Body of pancreas (tissue), 4 donors: ENCODE data around the gene ARFGAP3.

Experiments
- POLR2A ChIP-seq, 3 donors: fragments of 450-650 bp; IDR thresholded peaks; one replicate each; pipeline ENCODE4 v1.6.1; 2016; ENCODE audit warnings: antibody characterized with exemption in 3 of 3, mild to moderate bottlenecking in 2 of 3
- TF ChIP-seq, protein P1 (sequence below), 7 experiments: fragments of 450-650 bp in 4 of 7; fragments of 200-600 bp in 3 of 7; sonication (generic) in 3 of 7; IDR thresholded peaks; one replicate each; pipeline ENCODE4 v1.5.1; 2016 to 2019; ENCODE audit warnings: antibody characterized with exemption in 7 of 7

- TF ChIP-seq, protein P1, sequence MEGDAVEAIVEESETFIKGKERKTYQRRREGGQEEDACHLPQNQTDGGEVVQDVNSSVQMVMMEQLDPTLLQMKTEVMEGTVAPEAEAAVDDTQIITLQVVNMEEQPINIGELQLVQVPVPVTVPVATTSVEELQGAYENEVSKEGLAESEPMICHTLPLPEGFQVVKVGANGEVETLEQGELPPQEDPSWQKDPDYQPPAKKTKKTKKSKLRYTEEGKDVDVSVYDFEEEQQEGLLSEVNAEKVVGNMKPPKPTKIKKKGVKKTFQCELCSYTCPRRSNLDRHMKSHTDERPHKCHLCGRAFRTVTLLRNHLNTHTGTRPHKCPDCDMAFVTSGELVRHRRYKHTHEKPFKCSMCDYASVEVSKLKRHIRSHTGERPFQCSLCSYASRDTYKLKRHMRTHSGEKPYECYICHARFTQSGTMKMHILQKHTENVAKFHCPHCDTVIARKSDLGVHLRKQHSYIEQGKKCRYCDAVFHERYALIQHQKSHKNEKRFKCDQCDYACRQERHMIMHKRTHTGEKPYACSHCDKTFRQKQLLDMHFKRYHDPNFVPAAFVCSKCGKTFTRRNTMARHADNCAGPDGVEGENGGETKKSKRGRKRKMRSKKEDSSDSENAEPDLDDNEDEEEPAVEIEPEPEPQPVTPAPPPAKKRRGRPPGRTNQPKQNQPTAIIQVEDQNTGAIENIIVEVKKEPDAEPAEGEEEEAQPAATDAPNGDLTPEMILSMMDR (IDR thresholded peaks at IDR 0.05): no peak
- no peak for TF ChIP-seq POLR2A (IDR thresholded peaks at IDR 0.05)
These were observed 92.1 kb downstream of the ARFGAP3 start for GRCh38 chr22:42764895-42765363.
